ENCODE data around the gene TMEM94.

- no peak for TF ChIP-seq HNRNPH1 (optimal IDR thresholded peaks at IDR 0.05; ENCODE audit: low read depth, low read length)
- TF ChIP-seq ZFX (CRISPR knock-in tag; IDR thresholded peaks at IDR 0.05; ENCODE audit: low read depth), result no peak
- TF ChIP-seq ZNF572 (CRISPR knock-in tag; IDR thresholded peaks at IDR 0.05), result no peak
- TF ChIP-seq ZNF710 (CRISPR knock-in tag; IDR thresholded peaks at IDR 0.05; ENCODE audit: borderline replicate concordance), result no peak
- TF ChIP-seq EZH2 (conservative IDR thresholded peaks at IDR 0.05; ENCODE audit: low read depth, low read length), result no peak
Measured at GRCh38 chr17:75440738-75441448, 15.5 kb upstream of the TMEM94 start.

Measured in HepG2 (cell line).